Stimulated activated CD4-positive, alpha-beta T cell treated with anti-CD3 and anti-CD28 coated beads, Interleukin-15, amount 100 ng/mL, for 48 hours (primary cell): ENCODE results near the gene F13A1.

Experiments used
- DNase-seq, 2 donors: peaks; one replicate each; pipeline ENCODE4 v3.0.0-alpha.2; 2020; ENCODE audit warnings: low read depth in 2 of 2

Gene F13A1

GRCh38 chr6:6193221-6193745 lies 127.2 kb downstream of the F13A1 start:
- DNase-seq: no peak

GRCh38 chr6:6191909-6192308 lies 128.6 kb downstream of the F13A1 start:
- no peak for DNase-seq

- no peak for DNase-seq
These were observed 129.0 kb downstream of the F13A1 start for GRCh38 chr6:6191476-6191875.

- no peak for DNase-seq
These were observed 139.8 kb downstream of the F13A1 start for GRCh38 chr6:6180684-6181083.

GRCh38 chr6:6179858-6180623 lies 140.4 kb downstream of the F13A1 start:
- no peak for DNase-seq

- DNase-seq: no peak
These were observed 141.7 kb downstream of the F13A1 start for GRCh38 chr6:6178795-6179194.

GRCh38 chr6:6177754-6178153 lies 142.7 kb downstream of the F13A1 start:
- DNase-seq: no peak

GRCh38 chr6:6176586-6177228 lies 143.8 kb downstream of the F13A1 start:
- DNase-seq: no peak

- no peak for DNase-seq
These were observed 144.3 kb downstream of the F13A1 start for GRCh38 chr6:6176127-6176526.

GRCh38 chr6:6169141-6169540 lies 151.3 kb downstream of the F13A1 start:
- DNase-seq: no peak

- no peak for DNase-seq
These were observed 154.4 kb downstream of the F13A1 start for GRCh38 chr6:6166064-6166463.

- no peak for DNase-seq
These were observed 156.1 kb downstream of the F13A1 start for GRCh38 chr6:6164367-6164766.

GRCh38 chr6:6154335-6154734 lies 166.1 kb downstream of the F13A1 start:
- DNase-seq: no peak

- no peak for DNase-seq
These were observed 168.4 kb downstream of the F13A1 start for GRCh38 chr6:6152060-6152459.

GRCh38 chr6:6148192-6148815 lies 172.2 kb downstream of the F13A1 start:
- no peak for DNase-seq

GRCh38 chr6:6131492-6132109 lies 188.9 kb downstream of the F13A1 start:
- peak in 1 of 2 donors; percentile 3 for DNase-seq

- DNase-seq: no peak
These were observed 195.0 kb downstream of the F13A1 start for GRCh38 chr6:6125495-6125894.

- DNase-seq: no peak
These were observed 196.7 kb downstream of the F13A1 start for GRCh38 chr6:6123803-6124202.

GRCh38 chr6:6121943-6122342 lies 198.5 kb downstream of the F13A1 start:
- DNase-seq: no peak

GRCh38 chr6:6105472-6106036 lies 214.9 kb downstream of the F13A1 start:
- DNase-seq: no peak
